Left hindlimb (tissue), 1 donor: ENCODE results near the gene C5orf15.
"Not testable (repeated sequence)": the region's sequence is repeated elsewhere in the genome, so short reads cannot be mapped to it uniquely, and the experiment has no call there.

Source experiments
- DNase-seq: peaks from one replicate; pipeline ENCODE4 v3.0.0-alpha.2; 2018

Gene C5orf15

GRCh38 chr5:133993185-133993936 lies 24.9 kb upstream of the C5orf15 start:
- DNase-seq: no peak

DNA sequence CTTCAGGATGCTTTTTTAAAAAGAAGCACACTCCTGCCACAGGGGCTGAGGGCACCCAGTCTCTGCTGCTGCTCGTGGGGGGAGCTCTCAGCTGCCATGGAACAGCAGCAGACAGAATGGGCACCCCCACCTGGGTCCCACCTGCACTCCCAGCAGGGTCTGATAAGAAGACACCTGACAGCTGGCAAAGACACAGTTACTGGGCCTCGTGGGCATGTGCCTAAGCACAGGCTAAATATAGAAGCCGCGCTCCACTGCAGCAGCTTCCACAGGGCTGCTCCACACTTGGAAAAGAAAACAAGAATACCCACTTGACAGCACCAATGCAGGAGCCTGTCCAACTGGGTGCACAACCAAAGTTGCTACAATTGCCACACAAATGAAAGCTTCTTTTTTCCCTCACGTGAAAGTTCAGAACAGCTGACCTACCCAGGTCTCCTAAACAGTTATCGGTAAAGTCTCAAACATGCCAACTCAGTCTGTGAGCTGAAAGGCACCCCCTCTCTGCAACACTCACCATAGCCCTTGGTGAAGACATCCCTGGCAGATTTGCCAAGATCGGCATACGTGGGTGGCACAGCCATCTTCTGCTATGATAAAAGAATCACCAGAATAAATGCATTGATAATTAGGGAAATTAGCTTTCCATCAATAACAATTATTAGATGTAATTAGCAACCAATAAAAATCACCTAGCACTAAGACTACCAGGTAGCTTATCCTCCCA lies 24.2 kb upstream of the C5orf15 start:
- no peak for DNase-seq

DNA sequence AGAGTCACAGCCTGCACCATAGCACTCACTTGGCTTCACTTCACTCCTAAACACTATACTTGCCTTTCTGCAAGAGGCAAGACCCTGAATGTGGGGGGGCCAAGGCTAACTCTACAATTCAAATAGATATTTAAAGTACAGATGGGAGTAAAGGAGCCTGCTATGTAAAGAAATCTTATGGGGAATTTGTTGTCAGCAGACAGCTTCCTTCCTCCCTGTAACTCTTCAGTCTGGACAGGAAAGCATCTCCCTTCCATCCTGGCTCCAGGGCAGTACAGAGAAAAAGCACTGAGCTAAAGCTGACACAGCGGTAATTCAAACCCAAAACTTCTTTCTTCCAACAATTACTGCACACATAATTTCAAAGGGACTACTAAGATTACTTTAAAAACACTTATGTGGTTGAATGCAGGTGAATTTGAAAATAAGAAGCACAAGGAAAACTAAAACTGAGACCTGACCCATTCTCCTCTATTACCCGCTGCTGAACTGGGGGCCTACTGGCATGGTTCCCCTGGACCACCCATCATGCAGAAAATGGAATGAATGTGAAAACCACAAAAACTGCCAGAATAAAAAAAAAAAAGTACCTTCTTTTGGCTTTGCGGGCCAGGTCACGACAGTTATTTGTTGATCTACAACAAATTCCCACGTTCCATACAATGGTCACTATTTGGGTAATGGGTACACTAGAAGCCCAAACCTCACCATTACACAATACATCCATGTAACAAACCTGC lies 22.9 kb upstream of the C5orf15 start:
- no peak for DNase-seq

GRCh38 chr5:133990396-133990795 lies 22.0 kb upstream of the C5orf15 start:
- no peak for DNase-seq

GRCh38 chr5:133985540-133986180 lies 17.2 kb upstream of the C5orf15 start:
- no peak for DNase-seq

DNA sequence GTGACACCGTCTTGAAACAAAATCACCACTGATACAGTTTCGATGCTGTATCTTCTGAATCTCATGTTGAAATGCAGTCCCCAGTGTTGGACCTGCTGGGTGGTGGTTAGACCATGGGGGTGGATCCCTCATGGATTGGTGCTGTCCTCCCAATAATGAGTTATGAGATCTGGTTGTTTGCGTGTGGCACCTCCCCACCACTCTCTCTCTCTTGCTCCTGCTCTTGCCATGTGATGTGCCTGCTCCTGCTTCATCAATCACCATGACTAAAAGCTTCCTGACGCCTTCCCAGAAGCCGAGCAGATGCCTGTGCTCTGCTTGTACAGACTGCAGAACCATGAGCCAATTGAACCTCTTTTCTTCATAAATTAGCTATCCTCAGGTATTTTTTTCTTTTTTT lies 15.2 kb upstream of the C5orf15 start:
- no peak for DNase-seq

DNA sequence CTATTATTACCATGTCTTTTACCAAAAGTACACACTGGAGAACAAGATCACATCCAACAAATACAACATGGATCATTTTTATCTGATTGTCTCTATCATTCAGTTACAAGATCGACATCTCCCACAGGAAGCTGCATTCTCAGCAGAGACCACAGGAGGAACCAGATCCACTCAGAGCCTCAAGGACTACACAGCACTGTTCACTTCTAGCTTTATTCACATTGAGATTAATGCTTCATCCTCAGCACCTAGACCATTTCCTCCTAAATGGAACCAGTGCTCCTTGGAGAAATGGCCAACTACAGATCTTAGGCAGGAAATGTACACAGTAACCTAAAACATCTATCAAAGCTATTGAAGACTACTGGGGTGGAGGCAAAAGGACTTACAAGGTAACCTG lies 13.3 kb upstream of the C5orf15 start:
- no peak for DNase-seq

- DNase-seq: no peak
Observed at GRCh38 chr5:133980652-133981051, 12.2 kb upstream of the C5orf15 start.

GRCh38 chr5:133978943-133979342 lies 10.5 kb upstream of the C5orf15 start:
- DNase-seq: no peak

DNA sequence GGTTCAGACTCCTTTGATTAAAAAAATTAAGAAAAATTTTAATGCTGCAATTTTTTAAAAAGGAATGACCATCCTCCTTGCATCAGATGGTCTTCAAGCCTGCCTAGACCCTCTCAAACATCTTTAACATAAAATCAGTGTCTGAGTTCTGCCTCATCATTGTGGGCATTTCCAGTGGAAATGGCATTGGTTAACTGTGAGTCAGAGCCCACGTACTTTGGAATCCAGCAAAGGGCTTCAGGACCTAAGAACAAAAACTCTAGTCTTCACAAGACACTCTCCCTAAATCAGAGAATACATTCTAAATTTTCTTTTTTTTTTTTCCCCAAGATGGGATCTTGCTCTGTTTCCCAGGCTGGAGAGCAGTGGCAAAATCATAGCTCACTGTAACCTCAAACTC lies 9.4 kb upstream of the C5orf15 start:
- DNase-seq: no peak

- no peak for DNase-seq
Observed at GRCh38 chr5:133977161-133977787, 8.8 kb upstream of the C5orf15 start.

GRCh38 chr5:133975546-133975945 lies 7.1 kb upstream of the C5orf15 start:
- DNase-seq: not testable (repeated sequence)

- DNase-seq: no peak
Observed at GRCh38 chr5:133974142-133974541, 5.7 kb upstream of the C5orf15 start.

- DNase-seq: no peak
Observed at GRCh38 chr5:133970325-133970909, 2.0 kb upstream of the C5orf15 start.

DNA sequence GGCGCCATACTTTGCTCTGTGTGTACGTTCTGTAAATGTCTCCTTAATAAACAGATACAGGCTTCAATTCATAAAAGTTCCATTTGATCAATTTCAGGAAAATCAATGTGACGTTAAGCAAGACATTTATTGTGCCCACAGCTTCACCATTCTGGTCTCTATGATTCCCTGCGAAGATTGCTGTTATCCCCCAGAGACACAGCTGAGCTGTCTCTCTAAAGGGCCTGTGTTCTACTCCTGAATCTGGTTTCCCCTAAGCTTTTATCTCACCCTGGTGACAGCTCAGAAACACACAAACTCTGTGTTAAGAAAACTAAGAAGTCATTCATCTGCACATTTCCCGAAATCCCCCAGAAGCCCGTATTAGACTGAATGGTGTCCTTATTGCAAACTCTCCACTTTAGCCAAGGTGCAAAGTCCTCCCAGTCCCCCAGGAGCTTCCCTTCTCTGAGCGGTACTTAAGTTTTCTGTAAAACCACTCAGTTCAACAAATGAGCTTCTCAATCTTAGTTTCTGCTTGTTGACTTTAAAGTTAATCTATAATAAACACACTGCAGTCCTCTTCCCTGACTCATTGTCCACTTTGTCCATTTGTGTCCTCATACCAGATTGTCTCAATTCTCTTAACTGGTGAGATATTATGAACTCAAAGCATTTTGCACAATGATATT lies 1.4 kb upstream of the C5orf15 start:
- no peak for DNase-seq

DNA sequence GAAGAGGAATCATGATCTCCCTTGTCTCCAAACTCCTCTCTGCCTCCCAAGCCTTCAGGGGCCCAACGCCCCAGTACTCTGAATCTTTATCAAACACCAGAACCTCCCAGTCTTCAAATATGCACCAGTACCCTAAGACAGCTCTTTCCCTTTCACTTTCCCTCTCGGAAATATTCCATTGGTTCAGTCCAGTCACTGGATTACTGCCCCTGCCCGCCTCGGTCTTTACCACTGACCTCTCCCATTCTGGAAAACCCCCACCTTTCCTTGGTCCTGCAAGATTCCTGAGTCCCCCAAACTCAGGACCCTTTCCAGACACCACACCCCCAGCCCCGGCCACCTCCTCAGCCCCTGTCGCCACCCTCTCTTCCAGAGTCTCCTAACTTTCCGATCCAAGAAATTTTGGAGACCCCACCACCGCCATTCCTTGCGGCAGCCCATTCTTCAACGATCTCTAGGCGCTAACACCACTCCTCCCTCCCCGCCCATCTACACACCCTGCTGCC lies 674 bp downstream of the C5orf15 start:
- DNase-seq: no peak

- DNase-seq: no peak
Observed at GRCh38 chr5:133967124-133967523, 1.3 kb downstream of the C5orf15 start.

GRCh38 chr5:133966090-133966489 lies 2.3 kb downstream of the C5orf15 start:
- DNase-seq: no peak

- no peak for DNase-seq
Observed at GRCh38 chr5:133963493-133964128, 4.8 kb downstream of the C5orf15 start.

DNA sequence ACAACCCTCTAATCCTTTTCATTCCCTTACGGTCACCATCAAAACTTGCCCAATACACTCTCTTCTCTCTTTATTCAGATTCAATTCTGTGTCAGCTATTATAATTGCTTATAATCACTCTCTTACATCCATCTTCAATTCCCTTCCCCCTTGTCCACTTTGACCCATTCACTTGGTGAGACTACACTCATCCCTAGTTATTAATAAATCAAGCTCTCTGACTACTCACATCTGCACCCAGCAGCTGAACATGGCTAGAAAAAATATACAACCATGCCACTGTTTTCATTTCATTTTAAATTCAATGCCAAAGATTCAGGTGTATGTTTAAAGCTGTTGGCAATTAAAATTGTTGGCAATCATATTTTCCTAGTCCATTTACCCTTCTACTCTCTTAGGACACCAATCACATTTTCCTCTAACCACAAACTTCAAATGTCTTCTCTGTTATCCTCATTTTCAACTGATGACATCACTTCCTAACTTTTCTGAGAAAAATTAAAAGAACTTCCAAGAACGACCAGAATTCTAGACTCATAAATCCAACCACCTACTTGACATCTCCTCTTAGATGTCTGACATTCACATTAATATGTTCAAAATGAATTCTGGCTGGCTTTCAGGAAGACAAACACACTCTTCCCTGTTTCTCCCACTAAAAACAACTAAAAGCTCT lies 5.5 kb downstream of the C5orf15 start:
- DNase-seq: no peak
